GM18511 (cell line): ENCODE data around the gene POU2F1.

ENCODE experiments used
- ATAC-seq: cut with Tn5 transposase; IDR thresholded peaks from one replicate; pipeline ENCODE4 v1.9.1; 2021; ENCODE audit warnings: mild to moderate bottlenecking, moderate library complexity; ENCODE audit not compliant: unreplicated experiment

POU2F1 gene

DNA sequence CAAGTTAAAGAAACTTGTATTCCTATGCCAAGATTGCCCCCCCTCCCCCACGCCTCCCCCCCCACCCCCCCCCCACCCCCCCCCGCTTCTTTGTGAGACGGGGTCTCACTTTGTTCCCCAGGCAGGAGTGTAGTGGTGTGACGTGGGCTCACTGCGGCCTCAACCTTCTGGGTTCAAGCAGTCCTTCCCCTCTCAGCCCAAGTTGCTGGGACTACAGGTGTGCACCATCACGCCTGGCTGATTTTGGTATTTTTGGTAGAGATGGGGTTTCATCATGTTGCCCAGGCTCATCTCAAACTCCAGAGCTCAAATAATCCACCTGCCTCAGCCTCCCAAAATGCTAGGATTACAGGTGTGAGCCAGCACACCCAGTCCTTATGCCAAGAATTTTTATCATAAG is 136.6 kb downstream of the POU2F1 start:
- ATAC-seq: no peak

- ATAC-seq: no peak
Observed at GRCh38 chr1:167359295-167359694, 138.6 kb downstream of the POU2F1 start.

- ATAC-seq: no peak
Observed at GRCh38 chr1:167360120-167360519, 139.4 kb downstream of the POU2F1 start.

DNA sequence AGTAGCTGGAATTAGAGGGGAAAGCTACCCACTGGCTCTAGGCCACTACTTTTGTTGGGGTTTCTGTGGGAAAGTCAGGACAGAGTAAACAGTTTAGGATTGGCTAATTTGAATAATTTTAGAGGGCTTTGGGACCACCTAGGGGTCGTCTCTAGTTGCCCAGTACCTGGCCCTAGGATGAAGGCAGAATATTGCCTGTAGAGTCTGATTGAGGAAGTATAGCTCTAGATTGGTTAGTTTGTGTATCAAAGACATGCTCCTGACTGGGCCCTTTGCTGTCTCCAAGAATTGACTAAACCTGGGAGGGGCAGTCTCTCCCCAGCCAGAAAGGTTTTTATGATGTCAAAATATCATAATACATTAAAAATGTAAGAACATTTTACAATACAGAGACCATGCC is 142.0 kb downstream of the POU2F1 start:
- no peak for ATAC-seq

DNA sequence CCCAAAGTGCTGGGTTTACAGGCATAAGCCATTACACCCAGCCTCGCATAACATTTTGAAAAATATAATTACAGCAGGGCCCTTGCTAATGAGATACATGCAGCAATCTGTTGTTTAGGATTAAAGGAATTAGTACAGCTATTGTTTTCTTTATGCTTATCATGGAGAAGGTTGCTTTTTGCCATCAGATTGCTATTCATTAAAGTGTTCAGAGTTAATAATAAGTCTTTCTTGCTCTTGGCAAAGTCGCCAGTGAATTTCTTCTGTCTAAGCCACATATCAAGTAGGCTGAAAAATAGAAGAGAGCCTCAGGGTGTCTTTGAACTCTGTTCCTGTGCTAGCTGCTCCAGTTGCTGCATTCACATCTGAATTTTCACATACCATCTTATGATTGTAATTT is 144.1 kb downstream of the POU2F1 start:
- ATAC-seq: no peak

DNA sequence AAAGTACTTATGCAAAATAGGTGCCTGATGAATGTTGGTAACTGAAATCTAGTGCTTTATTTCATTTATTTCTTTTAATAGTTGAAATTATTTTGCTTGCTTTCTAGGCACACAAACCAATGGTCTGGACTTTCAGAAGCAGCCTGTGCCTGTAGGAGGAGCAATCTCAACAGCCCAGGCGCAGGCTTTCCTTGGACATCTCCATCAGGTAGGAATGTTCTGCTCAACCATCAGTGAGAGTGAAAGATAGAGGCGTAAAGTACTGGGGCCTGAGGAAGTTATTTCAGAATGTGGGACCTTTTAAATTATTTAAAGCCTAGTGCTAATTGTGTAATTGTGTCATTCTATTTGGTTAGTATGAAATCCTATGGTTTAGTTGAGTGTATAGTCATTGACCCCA is 144.7 kb downstream of the POU2F1 start:
- no peak for ATAC-seq

DNA sequence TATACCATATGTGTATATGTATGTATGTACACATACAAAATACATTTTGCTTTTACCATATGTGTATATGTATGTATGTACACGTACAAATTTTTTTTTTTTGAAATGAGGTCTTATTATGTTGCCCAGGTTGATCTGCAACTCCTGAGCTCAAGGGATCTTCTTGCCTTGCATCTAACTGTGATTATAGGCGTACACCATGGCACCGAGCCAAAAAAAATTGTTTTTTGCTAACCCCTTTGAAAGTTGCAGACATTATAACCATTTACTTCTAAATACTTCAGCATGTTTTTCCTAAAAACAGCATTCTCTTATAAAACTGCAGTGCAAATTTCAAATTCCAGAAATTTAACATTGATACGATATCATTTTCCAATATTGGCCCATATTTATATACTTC is 147.0 kb downstream of the POU2F1 start:
- ATAC-seq: no peak

GRCh38 chr1:167369175-167369574 is 148.5 kb downstream of the POU2F1 start:
- no peak for ATAC-seq

DNA sequence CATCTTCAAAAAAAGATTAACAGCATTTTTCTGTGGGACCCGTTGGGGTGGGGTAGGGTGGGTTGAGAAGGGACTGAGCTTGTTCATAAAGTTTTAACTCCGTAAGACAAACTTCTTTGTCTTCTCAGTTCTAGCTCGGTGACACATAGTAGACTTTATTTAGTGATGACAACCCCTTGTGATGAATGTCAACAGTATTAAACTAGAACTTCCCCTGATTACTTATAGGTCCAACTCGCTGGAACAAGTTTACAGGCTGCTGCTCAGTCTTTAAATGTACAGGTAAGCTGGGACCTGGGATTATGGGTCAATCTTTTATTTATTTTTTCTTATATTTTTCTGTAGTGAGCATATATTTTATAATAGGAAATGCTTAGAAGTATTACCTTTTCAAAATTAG is 149.2 kb downstream of the POU2F1 start:
- ATAC-seq: no peak

GRCh38 chr1:167371030-167371429 is 150.3 kb downstream of the POU2F1 start:
- no peak for ATAC-seq

GRCh38 chr1:167373398-167373797 is 152.7 kb downstream of the POU2F1 start:
- no peak for ATAC-seq

GRCh38 chr1:167373986-167374385 is 153.3 kb downstream of the POU2F1 start:
- no peak for ATAC-seq

DNA sequence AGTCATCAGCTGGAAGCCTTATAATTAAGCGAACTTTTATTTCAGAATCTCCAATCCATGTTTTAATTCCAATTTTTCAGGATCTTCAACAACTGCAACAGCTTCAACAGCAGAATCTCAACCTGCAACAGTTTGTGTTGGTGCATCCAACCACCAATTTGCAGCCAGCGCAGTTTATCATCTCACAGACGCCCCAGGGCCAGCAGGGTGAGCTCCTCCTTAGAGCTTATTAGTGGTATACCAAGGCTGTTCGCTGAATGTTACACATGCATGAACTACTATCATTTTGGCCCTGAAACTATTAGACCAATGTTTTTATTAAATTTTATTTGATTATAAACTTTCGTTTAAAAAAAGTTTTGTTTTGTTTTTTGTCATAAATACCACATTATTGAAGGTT is 155.3 kb downstream of the POU2F1 start:
- ATAC-seq: no peak

DNA sequence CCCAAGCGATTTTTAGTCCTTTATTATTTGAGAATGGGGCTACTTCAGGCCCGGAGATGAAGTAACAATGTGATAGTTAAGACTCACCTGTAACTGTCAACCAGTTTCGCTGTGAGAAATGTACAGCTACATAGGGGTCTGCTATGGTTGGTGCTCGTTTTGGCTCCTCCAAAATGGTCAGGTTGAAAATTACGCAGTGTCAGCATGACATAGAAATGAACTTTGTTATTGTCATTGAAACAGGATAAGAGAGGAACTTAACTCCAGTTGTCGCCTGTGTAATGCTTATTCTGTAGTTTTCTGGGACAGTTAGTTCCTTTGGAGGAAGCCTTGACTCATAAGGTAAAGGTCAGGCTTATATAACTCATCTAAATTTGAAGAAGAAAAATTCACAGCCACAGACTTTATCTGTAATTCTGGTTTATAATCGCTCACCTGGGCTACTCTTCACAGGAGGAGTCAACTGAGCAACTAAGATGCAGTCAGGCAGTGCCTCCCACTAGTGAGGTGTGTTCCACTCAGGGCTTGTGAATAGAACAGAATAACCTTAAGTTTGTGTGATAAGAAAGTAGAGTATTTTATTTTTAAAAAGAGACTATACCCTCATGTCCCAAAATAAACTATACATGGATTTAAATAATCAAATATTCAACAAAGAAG is 166.7 kb downstream of the POU2F1 start:
- no peak for ATAC-seq

DNA sequence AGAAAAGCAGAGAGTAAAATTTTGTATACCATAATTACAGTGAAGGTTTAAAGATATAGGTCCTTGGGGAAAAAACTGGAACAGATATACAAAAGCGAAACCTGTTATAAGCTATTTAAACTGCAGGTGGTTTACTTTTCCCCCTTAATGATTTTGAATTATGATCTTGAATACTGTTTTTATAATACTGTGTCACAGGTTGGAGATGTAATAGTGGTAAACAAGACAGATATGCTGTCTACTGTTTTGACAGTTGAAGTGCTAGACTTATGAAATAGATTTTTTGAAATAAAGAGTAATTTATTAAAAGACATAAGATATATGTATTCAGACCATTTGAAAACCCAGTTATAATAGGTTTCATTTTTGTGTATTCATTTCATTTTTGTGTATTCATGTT is 168.3 kb downstream of the POU2F1 start:
- ATAC-seq: no peak

- ATAC-seq: no peak
Observed at GRCh38 chr1:167392200-167392696, 171.6 kb downstream of the POU2F1 start.

GRCh38 chr1:167400359-167400953 is 179.8 kb downstream of the POU2F1 start:
- no peak for ATAC-seq

DNA sequence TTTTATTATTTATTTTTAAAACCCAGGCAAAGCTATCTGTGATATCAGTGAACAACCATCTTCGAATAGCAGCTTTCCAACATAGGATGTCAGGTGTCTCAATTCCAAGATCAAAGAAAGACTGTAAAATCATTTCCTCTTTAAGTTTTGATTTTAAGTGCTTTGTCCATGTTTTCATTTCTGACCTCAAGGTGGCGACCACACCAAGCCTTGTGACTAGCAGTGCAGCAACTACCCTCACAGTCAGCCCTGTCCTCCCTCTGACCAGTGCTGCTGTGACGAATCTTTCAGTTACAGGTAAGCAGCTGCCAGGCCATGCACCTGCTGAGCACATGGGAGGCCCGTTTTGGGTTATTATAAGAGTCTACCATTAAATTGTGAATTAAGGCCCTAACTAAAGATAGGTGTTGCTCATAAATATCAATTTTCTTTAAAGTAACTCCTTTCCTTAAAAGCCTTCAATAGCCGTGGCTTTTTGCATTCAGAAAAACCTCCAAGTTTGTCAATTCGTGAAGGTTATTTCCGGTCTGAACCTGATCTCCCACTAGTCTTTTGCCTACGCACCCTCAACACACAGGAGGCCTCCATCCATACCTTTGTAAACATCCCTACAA is 180.7 kb downstream of the POU2F1 start:
- no peak for ATAC-seq

DNA sequence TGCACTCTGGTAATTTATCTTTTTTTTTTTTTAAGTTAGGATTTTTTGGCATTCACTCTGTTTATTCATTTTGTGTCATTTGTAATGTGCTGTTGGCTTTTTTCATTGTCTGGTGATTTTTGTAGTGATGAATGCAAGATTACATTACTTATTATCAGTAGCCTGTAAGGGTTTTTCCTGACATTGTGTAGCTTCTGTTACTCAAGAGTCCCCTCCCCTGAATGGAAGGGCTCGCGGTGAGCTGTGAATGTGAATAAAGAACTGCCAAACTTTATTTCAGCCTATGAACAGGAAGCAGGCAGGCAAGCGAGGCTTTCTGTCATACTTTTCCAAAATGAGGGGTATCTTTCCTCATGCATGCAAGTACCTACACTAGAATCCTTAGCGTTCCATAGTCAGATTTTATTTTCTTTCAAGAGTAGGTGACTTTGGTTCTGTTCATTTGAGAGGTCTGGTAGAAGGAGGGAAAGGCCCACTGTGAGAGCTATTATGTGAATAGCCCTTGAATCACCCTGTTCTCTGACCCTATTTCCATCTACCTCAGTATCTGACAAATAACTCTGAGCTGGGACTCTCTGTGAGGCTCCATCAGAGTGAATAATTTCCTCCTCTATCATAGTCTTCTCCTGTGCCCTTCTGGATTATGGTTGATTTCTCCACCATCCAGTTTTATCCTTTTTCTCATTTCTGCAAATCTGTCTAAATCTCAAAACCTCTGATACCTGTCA is 183.6 kb downstream of the POU2F1 start:
- no peak for ATAC-seq

DNA sequence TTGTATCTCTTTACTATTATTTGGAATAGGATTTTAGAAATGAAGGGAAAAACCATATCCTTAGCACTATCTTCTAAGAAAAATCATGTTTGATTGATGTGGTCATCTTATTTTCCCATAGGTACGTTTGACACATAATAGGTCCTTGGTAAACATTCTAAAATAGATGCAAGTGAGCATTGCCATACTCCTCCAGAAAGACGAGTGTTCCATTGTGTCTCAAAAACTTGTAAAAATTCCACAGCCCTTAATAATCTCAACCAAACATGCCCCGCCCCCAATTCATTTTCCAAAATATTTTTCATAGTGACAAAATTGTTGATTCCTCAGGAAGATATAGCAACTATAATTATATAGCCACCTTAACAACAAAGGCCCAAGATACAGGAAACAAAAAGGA is 184.2 kb downstream of the POU2F1 start:
- ATAC-seq: no peak

- ATAC-seq: no peak
Observed at GRCh38 chr1:167408355-167408754, 187.7 kb downstream of the POU2F1 start.

DNA sequence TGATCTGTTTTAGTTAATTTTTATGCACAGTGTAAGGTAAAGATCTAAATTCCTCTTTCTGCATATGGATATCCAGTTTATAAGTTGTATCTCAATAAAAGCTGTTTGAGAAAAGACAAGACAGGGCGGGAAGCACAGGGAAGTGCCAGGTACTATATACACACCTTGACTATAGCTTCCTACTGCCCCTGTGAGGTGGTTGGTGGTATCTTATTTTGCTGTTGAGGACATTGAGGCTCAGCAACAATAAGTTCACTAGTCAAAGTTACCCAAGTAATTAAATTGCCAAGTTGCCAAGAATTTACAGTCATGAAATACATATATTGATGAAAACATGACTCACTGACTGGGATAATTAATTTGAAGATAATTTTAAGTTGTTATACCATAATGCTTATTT is 188.5 kb downstream of the POU2F1 start:
- ATAC-seq: no peak
